ENCODE data around the gene PTPRD.

GRCh38 chr9:9102295-9102694, 1510.5 kb downstream of the PTPRD start:
- TF ChIP-seq CTCF (conservative IDR thresholded peaks at IDR 0.05; ENCODE audit: low read length) (no peak), EZH2phosphoT487 (IDR thresholded peaks at IDR 0.05; ENCODE audit: borderline replicate concordance) (no peak)

Measured in Loucy (cell line).